ENCODE measurements around the gene MED25. TPM values are rescaled to one million over a fixed set of nuclear protein-coding genes. Genes with fewer than 3 reads are reported as not detected.
A peak's percentile ranks its signal among the peaks of the same experiment; 100 is the strongest.

The MED25 gene
- total and polyA plus RNA-seq, 9 of the 15 experiments (the other 6 are each of a cell fraction or from before 2014, with no cell fraction given) = 4.1 to 93.9 (median 19.3) TPM

DNA sequence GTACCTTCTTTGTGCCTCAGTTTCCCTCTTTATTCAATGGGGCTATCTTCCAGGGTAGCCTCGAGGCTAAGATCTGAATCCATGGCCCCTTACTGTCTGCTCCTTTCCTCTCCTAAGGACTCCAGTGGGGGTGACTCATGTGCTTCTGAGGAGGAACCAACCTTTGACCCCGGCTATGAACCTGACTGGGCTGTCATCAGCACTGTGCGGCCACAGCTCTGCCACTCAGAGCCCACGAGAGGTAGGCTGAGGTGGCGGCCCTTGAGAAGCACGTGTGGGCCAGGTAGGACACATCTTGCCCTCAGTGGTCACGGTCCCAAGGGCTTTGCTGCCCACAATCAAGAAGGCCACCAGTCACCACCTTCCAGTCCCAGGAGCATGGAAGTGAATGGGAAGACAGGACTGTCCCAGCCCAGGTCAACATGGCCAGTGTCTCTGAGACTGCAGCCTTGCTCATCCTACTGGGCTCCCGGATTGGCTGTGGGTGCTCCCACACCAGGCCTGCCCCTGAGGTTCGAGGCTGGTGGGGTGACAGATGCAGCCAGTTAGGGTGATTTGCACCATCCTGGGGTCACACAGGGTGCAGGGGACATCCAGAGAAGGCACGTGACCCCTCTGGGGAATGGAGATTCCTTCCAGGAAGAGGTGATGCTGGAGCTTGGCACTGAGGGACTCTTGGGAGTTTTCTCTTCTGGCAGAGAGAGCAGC lies 62.2 kb downstream of the MED25 start:
- ATAC-seq = no peak
- Histone ChIP-seq H3K4me3 (no peak overlapping the region), H3K9me1 (ENCODE audit: control insufficient read depth, insufficient read depth, low read length) (no peaks in the 10 kb centered on the region), H3K4me2 (ENCODE audit: insufficient read depth, low read length) (no peak overlapping the region), H3K27me3 (ENCODE audit: control insufficient read depth in 2 of 2, insufficient read depth in 2 of 2, low read length in 2 of 2) (no peaks in the 10 kb centered on the region), H4K20me1 (replicated peaks; ENCODE audit: control insufficient read depth, insufficient read depth, low read length) (no peaks in the 10 kb centered on the region), H3K79me2 (ENCODE audit: control insufficient read depth, insufficient read depth, low read length) (peaks cover 15% of the 10 kb centered on the region), H3K36me3 (ENCODE audit: control insufficient read depth, insufficient read depth, low read length) (peaks cover 55% of the 10 kb centered on the region), H3K9me3 (replicated peaks; ENCODE audit: control insufficient read depth, insufficient read depth, low read depth, low read length) (no peaks in the 10 kb centered on the region), H3K4me1 (replicated peaks in 1 of 2; ENCODE audit: control insufficient read depth in 2 of 2, insufficient read depth in 2 of 2, low read length in 2 of 2) (peaks cover 9 to 63% of the 10 kb centered on the region in 2 experiments; a peak in 4 of 5 replicates), H3K27ac (ENCODE audit: extremely low read depth, low read depth, low read length) (no peak overlapping the region), H2AFZ (ENCODE audit: low read depth, low read length) (no peak overlapping the region), H3K9ac (ENCODE audit: insufficient read depth in 1 of 2, low read depth in 2 of 2, low read length in 2 of 2) (peak overlapping the region in 1 of 2 experiments; percentile 52; a peak in 2 of 4 replicates)
- DNase-seq (ENCODE audit: extremely low read depth in 1 of 4, low spot score in 3 of 4) = no peak
- intact Hi-C loops (cut with micrococcal nuclease) = no loop called here
- WGBS (ENCODE audit: insufficient coverage, low coverage, missing lambda C conversion rate) = 81% methylated on average over 10 of the region's 10 CpGs
- ChIA-PET CTCF (ENCODE audit: low intra/inter-chr PET ratio) (no interaction called here), POLR2A (interaction anchor here (0.7 to 1.6 kb wide), 2 partner anchors 49 to 286 kb away, joined by 3 to 4 read pairs; partner anchors contain the start of genes ATF5 and NUP62)
- FAIRE-seq = peak; percentile 6
- BruUV-seq (replicated peaks) = no TSS peak
- in situ Hi-C loops (cut with MboI) = no loop called here
- no peak for TF ChIP-seq RBM17 (IDR thresholded peaks at IDR 0.05; ENCODE audit: borderline replicate concordance, low read depth, low read length)
- peak; percentile 27; the same call in 1 of the 2 replicates for TF ChIP-seq NR2C1 (IDR thresholded peaks at IDR 0.05)
- peak; percentile 71; the same call in 1 of the 2 replicates for TF ChIP-seq NR2C1 (tag; IDR thresholded peaks at IDR 0.05)
- TF ChIP-seq, protein P1, sequence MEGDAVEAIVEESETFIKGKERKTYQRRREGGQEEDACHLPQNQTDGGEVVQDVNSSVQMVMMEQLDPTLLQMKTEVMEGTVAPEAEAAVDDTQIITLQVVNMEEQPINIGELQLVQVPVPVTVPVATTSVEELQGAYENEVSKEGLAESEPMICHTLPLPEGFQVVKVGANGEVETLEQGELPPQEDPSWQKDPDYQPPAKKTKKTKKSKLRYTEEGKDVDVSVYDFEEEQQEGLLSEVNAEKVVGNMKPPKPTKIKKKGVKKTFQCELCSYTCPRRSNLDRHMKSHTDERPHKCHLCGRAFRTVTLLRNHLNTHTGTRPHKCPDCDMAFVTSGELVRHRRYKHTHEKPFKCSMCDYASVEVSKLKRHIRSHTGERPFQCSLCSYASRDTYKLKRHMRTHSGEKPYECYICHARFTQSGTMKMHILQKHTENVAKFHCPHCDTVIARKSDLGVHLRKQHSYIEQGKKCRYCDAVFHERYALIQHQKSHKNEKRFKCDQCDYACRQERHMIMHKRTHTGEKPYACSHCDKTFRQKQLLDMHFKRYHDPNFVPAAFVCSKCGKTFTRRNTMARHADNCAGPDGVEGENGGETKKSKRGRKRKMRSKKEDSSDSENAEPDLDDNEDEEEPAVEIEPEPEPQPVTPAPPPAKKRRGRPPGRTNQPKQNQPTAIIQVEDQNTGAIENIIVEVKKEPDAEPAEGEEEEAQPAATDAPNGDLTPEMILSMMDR (IDR thresholded peaks at IDR 0.05 in 2 of 3, conservative IDR thresholded peaks at IDR 0.05 in 1 of 3; ENCODE audit: insufficient read depth in 2 of 3, low read depth in 1 of 3, low read length in 3 of 3) = no peak
- TF ChIP-seq STAG1 (CRISPR knock-in tag; IDR thresholded peaks at IDR 0.05; ENCODE audit: borderline replicate concordance) = no peak
- no peak for TF ChIP-seq ESRRB (CRISPR knock-in tag; IDR thresholded peaks at IDR 0.05; ENCODE audit: borderline replicate concordance)
- no peak for TF ChIP-seq STAT5A (IDR thresholded peaks at IDR 0.05; ENCODE audit: borderline replicate concordance, low read length)
- no peak for TF ChIP-seq THRB (CRISPR knock-in tag; conservative IDR thresholded peaks at IDR 0.05)
- no peak for TF ChIP-seq CEBPB (tag; IDR thresholded peaks at IDR 0.05)
- no peak for TF ChIP-seq ZNF699 (CRISPR knock-in tag; IDR thresholded peaks at IDR 0.05; ENCODE audit: insufficient replicate concordance)
- TF ChIP-seq HDAC1 (IDR thresholded peaks at IDR 0.05) = no peak
- TF ChIP-seq NR2C2 (CRISPR knock-in tag; IDR thresholded peaks at IDR 0.05) = peak; percentile 72; the same call in 1 of the 2 replicates
- TF ChIP-seq NR2C2 (tag; IDR thresholded peaks at IDR 0.05) = no peak
- TF ChIP-seq THAP12 (CRISPR knock-in tag; IDR thresholded peaks at IDR 0.05) = no peak
- no peak for TF ChIP-seq ZNF696 (CRISPR knock-in tag; conservative IDR thresholded peaks at IDR 0.05)
- no peak for TF ChIP-seq EZH2 (IDR thresholded peaks at IDR 0.05; ENCODE audit: borderline replicate concordance, low read depth, low read length)
- TF ChIP-seq FOXK1 (CRISPR knock-in tag; IDR thresholded peaks at IDR 0.05; ENCODE audit: borderline replicate concordance) = no peak

All from K562 (cell line).